OCI-LY3 (cell line): ENCODE measurements around the gene GABRB2.

Experiments
- CTCF ChIP-seq: fragments of 200-600, 300-600 bp; sonication (generic); IDR thresholded peaks from 2 replicates; pipeline ENCODE4 v1.5.1; 2014; ENCODE audit warnings: antibody characterized with exemption, low read length, low read depth
- EZH2phosphoT487 ChIP-seq: fragments of 200-600 bp; shearing (Covaris generic); IDR thresholded peaks from 2 replicates; pipeline ENCODE4 v1.6.1; 2018; ENCODE audit warnings: antibody characterized with exemption, mixed run types, low read depth

- no peak for TF ChIP-seq CTCF
- no peak for TF ChIP-seq EZH2phosphoT487
Observed at GRCh38 chr5:161414896-161415295, 131.6 kb downstream of the GABRB2 start.
